HepG2 (cell line): ENCODE data around the gene KIAA1755. TPM values are rescaled to one million over a fixed set of nuclear protein-coding genes. Genes with fewer than 3 reads are reported as not detected.

ENCODE experiments used
- ATAC-seq: fragments of 200-7000 bp; cut with Tn5 transposase; 3 replicates; pipeline ENCODE4 v1.9.1; 2020; ENCODE audit warnings: mild to moderate bottlenecking, moderate library complexity
- BruUV-seq: library from RNA; stranded (reverse); fragments of 400-500 nt; replicated peaks from 2 replicates; lab custom pipeline; 2021; lab: Mats Ljungman, UMichigan
- CTCF ChIA-PET: fragments of 300-600 bp; formaldehyde crosslinking; extraction: SDS; loops from one replicate; lab custom pipeline; 2021; ENCODE audit warnings: low total read pairs, inconsistent platforms, low intra/inter-chr PET ratio; lab: Yijun Ruan, JAX
- POLR2A ChIA-PET: fragments of 350-600 bp; sonication (Branson Sonifier 250); formaldehyde crosslinking; loops from one replicate; lab custom pipeline; 2020; ENCODE audit warnings: antibody characterized with exemption, inconsistent platforms; lab: Yijun Ruan, JAX
- DNase-seq: peaks from one replicate; pipeline ENCODE4 v3.0.0-alpha.2; 2015; ENCODE audit warnings: low spot score
- FAIRE-seq: peaks from 3 replicates; lab custom pipeline; 2011; peaks lifted over from hg19 to GRCh38; lab: Jason Lieb, UNC
- H2AFZ ChIP-seq: one replicate; pipeline ENCODE4 v1.6.1; 2011; ENCODE audit warnings: low read length, inconsistent platforms
- H3K27ac ChIP-seq: fragments of 300-600 bp; 3 replicates; pipeline ENCODE4 v1.8.0; 2011; ENCODE audit warnings: mixed run types, mild to moderate bottlenecking, mixed read lengths, low read length, inconsistent platforms; ENCODE audit not compliant: insufficient read depth; ENCODE audit errors: extremely low read length
- H3K27me3 ChIP-seq, 2 experiments: fragments of 200-600 bp in 1 of 2; 2 replicates in 1 of 2; 3 replicates in 1 of 2; pipeline versions ENCODE4 v1.6.0 to v1.8.0; 2011; ENCODE audit warnings: low read length in 2 of 2, mild to moderate bottlenecking in 2 of 2, moderate library complexity in 2 of 2, inconsistent platforms in 1 of 2; ENCODE audit not compliant: insufficient read depth in 2 of 2, control insufficient read depth in 1 of 2
- H3K36me3 ChIP-seq, 2 experiments: fragments of 200-600 bp in 1 of 2; replicated peaks in 1 of 2; 2 replicates in 1 of 2; 3 replicates in 1 of 2; pipeline versions ENCODE4 v1.5.1 to v1.8.0; 2011; ENCODE audit warnings: low read length in 2 of 2, inconsistent platforms in 1 of 2; ENCODE audit not compliant: insufficient read depth in 2 of 2, control insufficient read depth in 1 of 2
- H3K4me1 ChIP-seq: 2 replicates; pipeline ENCODE4 v1.5.1; 2012; ENCODE audit warnings: low read length, inconsistent platforms; ENCODE audit not compliant: insufficient read depth
- H3K4me2 ChIP-seq: 2 replicates; pipeline ENCODE4 v1.6.0; 2011; ENCODE audit warnings: low read depth, low read length, inconsistent platforms
- H3K4me3 ChIP-seq, 3 experiments: fragments of 200-600 bp in 1 of 3; sonication (generic), shearing (Covaris generic) in 1 of 3; replicated peaks in 1 of 3; 2 replicates each; pipeline ENCODE4 v1.5.1; 2011 to 2016; ENCODE audit warnings: low read length in 3 of 3, inconsistent platforms in 2 of 3, low read depth in 2 of 3, mild to moderate bottlenecking in 2 of 3, control low read depth in 1 of 3, mixed read lengths in 1 of 3; ENCODE audit not compliant: insufficient read depth in 1 of 3
- H3K79me2 ChIP-seq: one replicate; pipeline ENCODE4 v1.6.1; 2011; ENCODE audit warnings: low read length, inconsistent platforms; ENCODE audit not compliant: insufficient read depth
- H3K9ac ChIP-seq: 2 replicates; pipeline ENCODE4 v1.6.0; 2011; ENCODE audit warnings: mild to moderate bottlenecking, low read depth, low read length, inconsistent platforms; ENCODE audit not compliant: insufficient read depth
- H3K9me3 ChIP-seq: 2 replicates; pipeline ENCODE4 v1.5.1; 2012; ENCODE audit warnings: mild to moderate bottlenecking, low read length
- H4K20me1 ChIP-seq: 2 replicates; pipeline ENCODE4 v1.6.0; 2011; ENCODE audit warnings: inconsistent platforms, mild to moderate bottlenecking, low read length, moderate library complexity; ENCODE audit not compliant: insufficient read depth
- AGO2 ChIP-seq: fragments of 200-400 bp; formaldehyde crosslinking; optimal IDR thresholded peaks from 2 replicates; pipeline ENCODE3; 2017; ENCODE audit warnings: mild to moderate bottlenecking, low read depth, low read length, moderate library complexity
- DMAP1 ChIP-seq: IDR thresholded peaks from 2 replicates; pipeline ENCODE4 v1.6.1; 2016
- ETV5 ChIP-seq: IDR thresholded peaks from 2 replicates; pipeline ENCODE4 v1.6.1; 2018; ENCODE audit warnings: missing biosample characterization, missing genetic modification reagents, inconsistent platforms, borderline replicate concordance
- FOSL2 ChIP-seq: sonication (generic); formaldehyde crosslinking; IDR thresholded peaks from 2 replicates; pipeline ENCODE4 v1.4.0; 2020; ENCODE audit warnings: missing genetic modification reagents
- FOXO1 ChIP-seq: sonication (generic); formaldehyde crosslinking; IDR thresholded peaks from 2 replicates; pipeline ENCODE4 v1.4.0; 2020; ENCODE audit warnings: missing genetic modification reagents
- FOXP1 ChIP-seq, 2 experiments: fragments of 450-650 bp in 1 of 2; IDR thresholded peaks; 2 replicates each; pipeline ENCODE4 v1.6.1; 2017 to 2018; ENCODE audit warnings: antibody characterized with exemption in 1 of 2
- HNRNPK ChIP-seq: fragments of 200-400 bp; formaldehyde crosslinking; IDR thresholded peaks from 2 replicates; pipeline ENCODE4 v1.6.1; 2018; ENCODE audit warnings: low read length, low read depth, moderate library complexity, mild to moderate bottlenecking; ENCODE audit not compliant: poor library complexity, severe bottlenecking
- JARID2 ChIP-seq: sonication (generic); formaldehyde crosslinking; IDR thresholded peaks from 2 replicates; pipeline ENCODE4 v1.8.1; 2023; ENCODE audit warnings: missing genetic modification reagents, inconsistent platforms; ENCODE audit not compliant: insufficient replicate concordance
- KDM2A ChIP-seq: sonication (generic); formaldehyde crosslinking; IDR thresholded peaks from 2 replicates; pipeline ENCODE4 v1.4.0; 2020; ENCODE audit warnings: low read depth, missing genetic modification reagents, borderline replicate concordance
- MAFK ChIP-seq, 2 experiments: IDR thresholded peaks in 1 of 2; conservative IDR thresholded peaks in 1 of 2; 2 replicates each; pipeline ENCODE4 v1.6.1; 2011; ENCODE audit warnings: improper control_type of control experiment in 2 of 2, low read length in 2 of 2
- PRMT3 ChIP-seq: sonication (generic); formaldehyde crosslinking; IDR thresholded peaks from 2 replicates; pipeline ENCODE4 v1.8.1; 2022; ENCODE audit warnings: low read depth, mild to moderate bottlenecking, moderate library complexity, missing genetic modification reagents, borderline replicate concordance
- SKI ChIP-seq: fragments of 450-650 bp; IDR thresholded peaks from one replicate; pipeline ENCODE4 v1.6.1; 2018; ENCODE audit warnings: mild to moderate bottlenecking; ENCODE audit not compliant: partially characterized antibody
- SMAD9 ChIP-seq: sonication (generic); formaldehyde crosslinking; IDR thresholded peaks from 2 replicates; pipeline ENCODE4 v1.5.1; 2020; ENCODE audit warnings: mild to moderate bottlenecking, missing genetic modification reagents
- SMARCC2 ChIP-seq: fragments of 450-650 bp; IDR thresholded peaks from 2 replicates; pipeline ENCODE4 v1.6.1; 2017; ENCODE audit warnings: antibody characterized with exemption, mild to moderate bottlenecking
- SOX5 ChIP-seq: IDR thresholded peaks from 2 replicates; pipeline ENCODE4 v1.6.1; 2016; ENCODE audit warnings: borderline replicate concordance
- SOX6 ChIP-seq, 2 experiments: fragments of 450-650 bp in 1 of 2; sonication (generic) in 1 of 2; formaldehyde crosslinking in 1 of 2; IDR thresholded peaks; 2 replicates each; pipeline versions ENCODE4 v1.4.0 to v1.6.1; 2017 to 2020; ENCODE audit warnings: antibody characterized with exemption in 1 of 2, mild to moderate bottlenecking in 1 of 2, missing genetic modification reagents in 1 of 2
- SP5 ChIP-seq: IDR thresholded peaks from 2 replicates; pipeline ENCODE4 v1.6.1; 2016; ENCODE audit warnings: low read depth, borderline replicate concordance
- STAG1 ChIP-seq: sonication (generic); formaldehyde crosslinking; IDR thresholded peaks from 2 replicates; pipeline ENCODE4 v1.4.0; 2020; ENCODE audit warnings: missing genetic modification reagents
- YEATS2 ChIP-seq: sonication (generic); formaldehyde crosslinking; IDR thresholded peaks from 2 replicates; pipeline ENCODE4 v1.4.0; 2020; ENCODE audit warnings: missing genetic modification reagents, borderline replicate concordance
- ZC3H4 ChIP-seq: sonication (generic); formaldehyde crosslinking; IDR thresholded peaks from 2 replicates; pipeline ENCODE4 v1.4.0; 2020; ENCODE audit warnings: missing genetic modification reagents, borderline replicate concordance
- ZNF350 ChIP-seq: sonication (generic); formaldehyde crosslinking; IDR thresholded peaks from 2 replicates; pipeline ENCODE4 v1.4.0; 2020; ENCODE audit warnings: mild to moderate bottlenecking, low read depth, missing genetic modification reagents, borderline replicate concordance
- ZNF569 ChIP-seq: sonication (generic); formaldehyde crosslinking; IDR thresholded peaks from 2 replicates; pipeline ENCODE4 v1.5.0; 2020; ENCODE audit warnings: mild to moderate bottlenecking, missing genetic modification reagents, moderate library complexity, borderline replicate concordance
- WGBS: methylation state at CpG from one replicate; pipeline ENCODE4 v1.1.6; 2017; ENCODE audit warnings: low lambda C conversion rate; 5-methylcytosine and 5-hydroxymethylcytosine counted together
- in situ Hi-C: cut with HindIII; loops from 2 replicates; pipeline ENCODE4 v1.10.0; 2017; ENCODE audit warnings: low pct_unique_long_range_greater_than_20kb; ENCODE audit not compliant: extremely low pct_ligation_motif_present
- intact Hi-C: fragments of 100-400 bp; cut with micrococcal nuclease; formaldehyde crosslinking; loops from one replicate; pipeline ENCODE4 v1.10.0; 2022; ENCODE audit not compliant: unreplicated experiment
- polyA plus RNA-seq, 8 experiments: library from polyadenylated mRNA; depleted of rRNA in 3 of 8; stranded (reverse) in 7 of 8; unstranded in 1 of 8; fragments of >200 nt; fragmentation: Illumina TruSeq in 4 of 8; extraction: Trizol in 4 of 8; gene quantifications; 2 replicates each; pipeline versions ENCODE4 v1.2.1 to v1.2.3, GENCODE V29; 2011 to 2016; ENCODE audit warnings: low read depth in 4 of 8, missing spikeins in 1 of 8, mixed read lengths in 1 of 8; ENCODE audit not compliant: insufficient read depth in 1 of 8
- total RNA-seq, 5 experiments: library from RNA; depleted of rRNA; stranded (reverse); fragments of >200 nt; fragmentation: Illumina TruSeq; extraction: Trizol; gene quantifications; 2 replicates each; pipeline ENCODE4 v1.2.3, GENCODE V29; 2016; ENCODE audit warnings: low read depth in 1 of 5
- TF ChIP-seq, protein P1 (sequence below): IDR thresholded peaks from 2 replicates; pipeline ENCODE4 v1.6.1; 2016; ENCODE audit warnings: missing compliant biosample characterization, missing genetic modification reagents, borderline replicate concordance

The KIAA1755 gene
- total and polyA plus RNA-seq, 2 of the 13 experiments (the other 11 are each of a cell fraction or from before 2014, with no cell fraction given): 0.04 TPM; not detected in 1

DNA sequence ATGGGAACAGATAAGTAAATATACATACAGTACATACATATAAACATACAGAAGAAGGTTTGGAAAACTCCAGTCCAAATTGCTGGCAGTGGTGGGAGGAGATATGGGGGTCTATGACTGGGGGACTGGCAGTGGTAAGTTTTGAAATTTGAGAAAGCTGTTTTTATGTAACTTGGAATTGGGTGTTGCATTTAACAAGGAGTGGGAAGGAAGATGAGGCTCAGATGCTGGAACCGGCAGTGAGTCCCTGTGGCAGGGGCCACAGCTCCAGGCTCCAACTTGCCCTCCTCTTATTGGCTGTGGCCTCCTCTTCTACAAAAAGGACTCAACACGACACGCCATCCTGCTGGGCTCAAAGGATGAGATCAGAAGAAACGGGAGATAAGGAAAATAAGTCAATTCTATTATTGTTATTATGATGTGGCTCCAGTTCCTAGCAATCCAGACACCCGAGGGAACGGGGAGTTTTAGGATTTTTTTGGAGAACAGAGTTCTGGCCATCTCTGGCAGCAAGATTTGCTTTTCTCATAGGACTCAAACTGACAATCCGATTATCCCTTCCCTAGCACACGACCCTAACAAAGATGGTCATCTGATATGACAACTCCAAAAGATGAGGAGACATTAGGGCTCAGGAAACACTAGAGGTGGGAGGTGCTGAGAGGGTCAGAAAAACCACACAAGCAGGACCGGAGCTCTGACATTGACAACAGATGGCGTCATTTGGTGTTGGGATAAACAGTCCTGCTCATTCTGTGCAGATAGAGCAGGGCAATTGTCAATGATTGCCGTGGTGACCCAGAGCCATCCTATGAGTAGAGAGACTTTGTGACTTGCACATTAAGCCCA lies 89.5 kb downstream of the KIAA1755 start:
- ChIA-PET CTCF (no interaction called here), POLR2A (no interaction called here)
- FAIRE-seq: no peak
- no peak overlapping the region for H3K27ac ChIP-seq
- no peak overlapping the region for H2AFZ ChIP-seq
- H3K4me3 ChIP-seq: no peak overlapping the region
- no peaks in the 10 kb centered on the region for H3K79me2 ChIP-seq
- H3K36me3 ChIP-seq: no peaks in the 10 kb centered on the region
- H3K4me1 ChIP-seq: peaks cover 80% of the 10 kb centered on the region
- BruUV-seq: no TSS peak
- no peaks in the 10 kb centered on the region for H4K20me1 ChIP-seq
- H3K4me2 ChIP-seq: peak overlapping the region; percentile 33
- in situ Hi-C loops (no loop called here), intact Hi-C loops (no loop called here)
- H3K9me3 ChIP-seq: no peaks in the 10 kb centered on the region
- no peaks in the 10 kb centered on the region for H3K27me3 ChIP-seq
- WGBS: 3% methylated on average over 11 of the region's 11 CpGs
- ATAC-seq: peak; percentile 3; the same call in 1 of the 3 replicates
- DNase-seq: peak; percentile 71
- H3K9ac ChIP-seq: no peak overlapping the region
- TF ChIP-seq ETV5 (CRISPR knock-in tag): 0 out of 2 replicates have a peak, but pooled peaks have one; percentile 26
- no peak for TF ChIP-seq KDM2A
- TF ChIP-seq AGO2: no peak
- peak; percentile 21; the same call in 1 of the 2 replicates for TF ChIP-seq STAG1 (CRISPR knock-in tag)
- no peak for TF ChIP-seq DMAP1 (CRISPR knock-in tag)
- no peak for TF ChIP-seq ZC3H4 (CRISPR knock-in tag)
- TF ChIP-seq FOXO1: peak; percentile 31; the same call in 1 of the 2 replicates
- no peak for TF ChIP-seq FOXP1 (IDR thresholded peaks at IDR 0.05)
- TF ChIP-seq FOXP1 (CRISPR knock-in tag; IDR thresholded peaks at IDR 0.05): peak; percentile 54; the same call in 1 of the 2 replicates
- no peak for TF ChIP-seq ZNF569
- TF ChIP-seq SP5 (CRISPR knock-in tag): 0 out of 2 replicates have a peak, but pooled peaks have one; percentile 22
- TF ChIP-seq FOSL2 (CRISPR knock-in tag): peak; percentile 23; the same call in 1 of the 2 replicates
- TF ChIP-seq SMARCC2: no peak
- TF ChIP-seq YEATS2 (CRISPR knock-in tag): no peak
- no peak for TF ChIP-seq JARID2 (CRISPR knock-in tag)
- no peak for TF ChIP-seq SOX6 (IDR thresholded peaks at IDR 0.05)
- TF ChIP-seq SOX6 (CRISPR knock-in tag; IDR thresholded peaks at IDR 0.05): peak; percentile 29; the same call in 1 of the 2 replicates
- TF ChIP-seq SOX5 (CRISPR knock-in tag): peak; percentile 19; the same call in 1 of the 2 replicates
- no peak for TF ChIP-seq SKI
- no peak for TF ChIP-seq HNRNPK
- TF ChIP-seq, protein P1, sequence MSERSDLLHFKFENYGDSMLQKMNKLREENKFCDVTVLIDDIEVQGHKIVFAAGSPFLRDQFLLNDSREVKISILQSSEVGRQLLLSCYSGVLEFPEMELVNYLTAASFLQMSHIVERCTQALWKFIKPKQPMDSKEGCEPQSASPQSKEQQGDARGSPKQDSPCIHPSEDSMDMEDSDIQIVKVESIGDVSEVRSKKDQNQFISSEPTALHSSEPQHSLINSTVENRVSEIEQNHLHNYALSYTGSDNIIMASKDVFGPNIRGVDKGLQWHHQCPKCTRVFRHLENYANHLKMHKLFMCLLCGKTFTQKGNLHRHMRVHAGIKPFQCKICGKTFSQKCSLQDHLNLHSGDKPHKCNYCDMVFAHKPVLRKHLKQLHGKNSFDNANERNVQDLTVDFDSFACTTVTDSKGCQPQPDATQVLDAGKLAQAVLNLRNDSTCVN (CRISPR knock-in tag): 0 out of 2 replicates have a peak, but pooled peaks have one; percentile 29
- no peak for TF ChIP-seq SMAD9
- TF ChIP-seq ZNF350 (CRISPR knock-in tag): no peak
- no peak for TF ChIP-seq PRMT3 (CRISPR knock-in tag)
- no peak for TF ChIP-seq MAFK (conservative IDR thresholded peaks at IDR 0.05 in 1 of 2, IDR thresholded peaks at IDR 0.05 in 1 of 2; ENCODE audit: low read length in 2 of 2)
